Measurements from ENCODE around the gene ZNF408. TPM values are rescaled to one million over a fixed set of nuclear protein-coding genes. Genes with fewer than 3 reads are reported as not detected.

ZNF408 gene
- total and polyA plus RNA-seq, 2 of the 13 experiments (the other 11 are each of a cell fraction or from before 2014, with no cell fraction given): 11.2 to 12.5 TPM

DNA sequence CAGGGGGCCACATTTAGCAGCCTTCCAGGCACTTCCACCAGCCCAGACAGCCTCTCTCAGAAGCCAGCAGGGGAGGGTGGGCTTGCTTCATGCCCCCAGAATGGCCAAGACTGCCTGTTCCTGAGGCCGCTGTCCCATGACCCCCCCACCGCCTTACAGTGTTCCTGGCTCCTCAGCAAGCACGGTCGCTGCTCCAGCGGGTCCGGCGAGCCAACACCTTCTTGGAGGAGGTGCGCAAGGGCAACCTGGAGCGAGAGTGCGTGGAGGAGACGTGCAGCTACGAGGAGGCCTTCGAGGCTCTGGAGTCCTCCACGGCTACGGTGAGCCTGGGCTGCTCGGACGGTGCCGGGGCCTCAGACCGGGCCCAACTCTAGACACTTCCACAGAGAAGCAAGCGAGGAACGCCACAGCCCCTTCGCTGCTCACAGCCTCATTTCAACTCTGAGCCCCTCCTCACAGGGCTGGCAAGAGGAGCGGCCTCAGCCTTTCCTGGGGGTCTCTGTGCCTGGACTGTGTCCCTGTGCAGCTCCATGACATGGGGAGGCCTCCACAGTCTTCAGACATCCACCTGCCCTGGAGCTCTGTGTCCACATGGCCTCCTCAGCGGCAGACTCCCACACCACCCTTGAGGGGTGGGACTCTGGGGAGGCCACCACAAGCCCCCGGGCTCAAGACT, 18.9 kb downstream of the ZNF408 start (continued):
- TF ChIP-seq ZNF510 (CRISPR knock-in tag; IDR thresholded peaks at IDR 0.05; ENCODE audit: low read depth) (no peak), RBFOX2 (IDR thresholded peaks at IDR 0.05; ENCODE audit: low read depth, low read length) (peak; percentile 96), TOE1 (CRISPR knock-in tag; IDR thresholded peaks at IDR 0.05) (no peak), KDM1A (CRISPR knock-in tag; IDR thresholded peaks at IDR 0.05) (no peak), RBAK (CRISPR knock-in tag; IDR thresholded peaks at IDR 0.05) (0 out of 2 replicates have a peak, but pooled peaks have one; percentile 27), ZNF816 (CRISPR knock-in tag; IDR thresholded peaks at IDR 0.05; ENCODE audit: borderline replicate concordance) (peak; percentile 52; the same call in 1 of the 2 replicates), CCDC6 (CRISPR knock-in tag; IDR thresholded peaks at IDR 0.05) (no peak), RAD51 (IDR thresholded peaks at IDR 0.05; ENCODE audit: borderline replicate concordance) (no peak), ZSCAN20 (CRISPR knock-in tag; IDR thresholded peaks at IDR 0.05; ENCODE audit: borderline replicate concordance) (no peak), JUND (CRISPR knock-in tag; IDR thresholded peaks at IDR 0.05) (no peak), NRL (CRISPR knock-in tag; IDR thresholded peaks at IDR 0.05; ENCODE audit: borderline replicate concordance) (peak; percentile 76; the same call in 1 of the 2 replicates), ZNF335 (CRISPR knock-in tag; IDR thresholded peaks at IDR 0.05) (peak; percentile 19; the same call in 1 of the 2 replicates), ZNF530 (CRISPR knock-in tag; IDR thresholded peaks at IDR 0.05; ENCODE audit: low read depth) (no peak), BORCS8-MEF2B (CRISPR knock-in tag; IDR thresholded peaks at IDR 0.05) (no peak), ZNF431 (CRISPR knock-in tag; IDR thresholded peaks at IDR 0.05; ENCODE audit: borderline replicate concordance, low read depth) (peak; percentile 47; the same call in 1 of the 2 replicates)
- TF ChIP-seq, protein P1, sequence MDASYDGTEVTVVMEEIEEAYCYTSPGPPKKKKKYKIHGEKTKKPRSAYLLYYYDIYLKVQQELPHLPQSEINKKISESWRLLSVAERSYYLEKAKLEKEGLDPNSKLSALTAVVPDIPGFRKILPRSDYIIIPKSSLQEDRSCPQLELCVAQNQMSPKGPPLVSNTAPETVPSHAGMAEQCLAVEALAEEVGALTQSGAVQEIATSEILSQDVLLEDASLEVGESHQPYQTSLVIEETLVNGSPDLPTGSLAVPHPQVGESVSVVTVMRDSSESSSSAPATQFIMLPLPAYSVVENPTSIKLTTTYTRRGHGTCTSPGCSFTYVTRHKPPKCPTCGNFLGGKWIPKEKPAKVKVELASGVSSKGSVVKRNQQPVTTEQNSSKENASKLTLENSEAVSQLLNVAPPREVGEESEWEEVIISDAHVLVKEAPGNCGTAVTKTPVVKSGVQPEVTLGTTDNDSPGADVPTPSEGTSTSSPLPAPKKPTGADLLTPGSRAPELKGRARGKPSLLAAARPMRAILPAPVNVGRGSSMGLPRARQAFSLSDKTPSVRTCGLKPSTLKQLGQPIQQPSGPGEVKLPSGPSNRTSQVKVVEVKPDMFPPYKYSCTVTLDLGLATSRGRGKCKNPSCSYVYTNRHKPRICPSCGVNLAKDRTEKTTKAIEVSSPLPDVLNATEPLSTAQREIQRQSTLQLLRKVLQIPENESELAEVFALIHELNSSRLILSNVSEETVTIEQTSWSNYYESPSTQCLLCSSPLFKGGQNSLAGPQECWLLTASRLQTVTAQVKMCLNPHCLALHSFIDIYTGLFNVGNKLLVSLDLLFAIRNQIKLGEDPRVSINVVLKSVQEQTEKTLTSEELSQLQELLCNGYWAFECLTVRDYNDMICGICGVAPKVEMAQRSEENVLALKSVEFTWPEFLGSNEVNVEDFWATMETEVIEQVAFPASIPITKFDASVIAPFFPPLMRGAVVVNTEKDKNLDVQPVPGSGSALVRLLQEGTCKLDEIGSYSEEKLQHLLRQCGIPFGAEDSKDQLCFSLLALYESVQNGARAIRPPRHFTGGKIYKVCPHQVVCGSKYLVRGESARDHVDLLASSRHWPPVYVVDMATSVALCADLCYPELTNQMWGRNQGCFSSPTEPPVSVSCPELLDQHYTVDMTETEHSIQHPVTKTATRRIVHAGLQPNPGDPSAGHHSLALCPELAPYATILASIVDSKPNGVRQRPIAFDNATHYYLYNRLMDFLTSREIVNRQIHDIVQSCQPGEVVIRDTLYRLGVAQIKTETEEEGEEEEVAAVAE (CRISPR knock-in tag; IDR thresholded peaks at IDR 0.05; ENCODE audit: borderline replicate concordance): peak; percentile 55; the same call in 1 of the 2 replicates
- TF ChIP-seq, protein P2, sequence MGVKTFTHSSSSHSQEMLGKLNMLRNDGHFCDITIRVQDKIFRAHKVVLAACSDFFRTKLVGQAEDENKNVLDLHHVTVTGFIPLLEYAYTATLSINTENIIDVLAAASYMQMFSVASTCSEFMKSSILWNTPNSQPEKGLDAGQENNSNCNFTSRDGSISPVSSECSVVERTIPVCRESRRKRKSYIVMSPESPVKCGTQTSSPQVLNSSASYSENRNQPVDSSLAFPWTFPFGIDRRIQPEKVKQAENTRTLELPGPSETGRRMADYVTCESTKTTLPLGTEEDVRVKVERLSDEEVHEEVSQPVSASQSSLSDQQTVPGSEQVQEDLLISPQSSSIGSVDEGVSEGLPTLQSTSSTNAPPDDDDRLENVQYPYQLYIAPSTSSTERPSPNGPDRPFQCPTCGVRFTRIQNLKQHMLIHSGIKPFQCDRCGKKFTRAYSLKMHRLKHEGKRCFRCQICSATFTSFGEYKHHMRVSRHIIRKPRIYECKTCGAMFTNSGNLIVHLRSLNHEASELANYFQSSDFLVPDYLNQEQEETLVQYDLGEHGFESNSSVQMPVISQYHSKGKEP (CRISPR knock-in tag; IDR thresholded peaks at IDR 0.05): no peak
- TF ChIP-seq, protein P3, sequence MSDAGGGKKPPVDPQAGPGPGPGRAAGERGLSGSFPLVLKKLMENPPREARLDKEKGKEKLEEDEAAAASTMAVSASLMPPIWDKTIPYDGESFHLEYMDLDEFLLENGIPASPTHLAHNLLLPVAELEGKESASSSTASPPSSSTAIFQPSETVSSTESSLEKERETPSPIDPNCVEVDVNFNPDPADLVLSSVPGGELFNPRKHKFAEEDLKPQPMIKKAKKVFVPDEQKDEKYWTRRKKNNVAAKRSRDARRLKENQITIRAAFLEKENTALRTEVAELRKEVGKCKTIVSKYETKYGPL (CRISPR knock-in tag; IDR thresholded peaks at IDR 0.05): no peak
- TF ChIP-seq, protein P4, sequence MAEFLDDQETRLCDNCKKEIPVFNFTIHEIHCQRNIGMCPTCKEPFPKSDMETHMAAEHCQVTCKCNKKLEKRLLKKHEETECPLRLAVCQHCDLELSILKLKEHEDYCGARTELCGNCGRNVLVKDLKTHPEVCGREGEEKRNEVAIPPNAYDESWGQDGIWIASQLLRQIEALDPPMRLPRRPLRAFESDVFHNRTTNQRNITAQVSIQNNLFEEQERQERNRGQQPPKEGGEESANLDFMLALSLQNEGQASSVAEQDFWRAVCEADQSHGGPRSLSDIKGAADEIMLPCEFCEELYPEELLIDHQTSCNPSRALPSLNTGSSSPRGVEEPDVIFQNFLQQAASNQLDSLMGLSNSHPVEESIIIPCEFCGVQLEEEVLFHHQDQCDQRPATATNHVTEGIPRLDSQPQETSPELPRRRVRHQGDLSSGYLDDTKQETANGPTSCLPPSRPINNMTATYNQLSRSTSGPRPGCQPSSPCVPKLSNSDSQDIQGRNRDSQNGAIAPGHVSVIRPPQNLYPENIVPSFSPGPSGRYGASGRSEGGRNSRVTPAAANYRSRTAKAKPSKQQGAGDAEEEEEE (CRISPR knock-in tag; IDR thresholded peaks at IDR 0.05; ENCODE audit: borderline replicate concordance): no peak
- TF ChIP-seq, protein P5, sequence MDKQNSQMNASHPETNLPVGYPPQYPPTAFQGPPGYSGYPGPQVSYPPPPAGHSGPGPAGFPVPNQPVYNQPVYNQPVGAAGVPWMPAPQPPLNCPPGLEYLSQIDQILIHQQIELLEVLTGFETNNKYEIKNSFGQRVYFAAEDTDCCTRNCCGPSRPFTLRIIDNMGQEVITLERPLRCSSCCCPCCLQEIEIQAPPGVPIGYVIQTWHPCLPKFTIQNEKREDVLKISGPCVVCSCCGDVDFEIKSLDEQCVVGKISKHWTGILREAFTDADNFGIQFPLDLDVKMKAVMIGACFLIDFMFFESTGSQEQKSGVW (CRISPR knock-in tag; IDR thresholded peaks at IDR 0.05; ENCODE audit: borderline replicate concordance): no peak
